AG04449 (cell line): ENCODE results near the gene ZKSCAN5.

ENCODE experiments used
- CTCF ChIA-PET: fragments of 350-600 bp; formaldehyde crosslinking; extraction: SDS; loops from one replicate; lab custom pipeline; 2021; ENCODE audit warnings: antibody characterized with exemption; lab: Yijun Ruan, JAX
- POLR2A ChIA-PET: fragments of 400-600, 350-600 bp; formaldehyde crosslinking; extraction: SDS; loops from one replicate; lab custom pipeline; 2020; ENCODE audit warnings: antibody characterized with exemption, inconsistent platforms; lab: Yijun Ruan, JAX
- DNase-seq: peaks from one replicate; pipeline ENCODE4 v3.0.0-alpha.2; 2010; ENCODE audit warnings: low read depth, low spot score
- H3K4me3 ChIP-seq: 2 replicates; pipeline ENCODE4 v1.5.1; 2011; ENCODE audit warnings: low read depth, mild to moderate bottlenecking, control low read depth, low read length
- TF ChIP-seq, protein P1 (sequence below): IDR thresholded peaks from one replicate; pipeline ENCODE4 v1.5.1; 2011; ENCODE audit warnings: mild to moderate bottlenecking, moderate library complexity, low read length, control low read depth, inconsistent platforms; ENCODE audit not compliant: insufficient read depth; ENCODE audit errors: missing control alignments

The ZKSCAN5 gene

DNA sequence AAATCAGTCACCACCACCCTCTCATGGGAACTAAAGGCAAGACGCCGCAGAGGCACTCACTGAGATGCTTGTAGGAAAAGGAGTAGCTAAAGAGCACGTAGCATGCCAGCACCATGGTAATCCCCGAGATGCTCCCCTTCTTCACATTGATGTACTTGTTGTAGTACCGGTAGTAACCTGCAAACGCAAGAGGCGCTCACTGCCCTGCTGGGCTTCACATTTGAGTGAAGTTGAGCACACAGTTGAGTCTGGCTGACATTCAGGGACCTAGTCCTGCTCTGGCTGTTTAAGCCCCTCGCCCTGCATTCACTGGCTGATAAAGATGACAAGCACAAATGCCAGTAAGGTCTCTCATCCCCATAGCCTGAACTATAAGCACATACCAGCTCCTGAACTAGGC lies 45.4 kb upstream of the ZKSCAN5 start:
- TF ChIP-seq, protein P1, sequence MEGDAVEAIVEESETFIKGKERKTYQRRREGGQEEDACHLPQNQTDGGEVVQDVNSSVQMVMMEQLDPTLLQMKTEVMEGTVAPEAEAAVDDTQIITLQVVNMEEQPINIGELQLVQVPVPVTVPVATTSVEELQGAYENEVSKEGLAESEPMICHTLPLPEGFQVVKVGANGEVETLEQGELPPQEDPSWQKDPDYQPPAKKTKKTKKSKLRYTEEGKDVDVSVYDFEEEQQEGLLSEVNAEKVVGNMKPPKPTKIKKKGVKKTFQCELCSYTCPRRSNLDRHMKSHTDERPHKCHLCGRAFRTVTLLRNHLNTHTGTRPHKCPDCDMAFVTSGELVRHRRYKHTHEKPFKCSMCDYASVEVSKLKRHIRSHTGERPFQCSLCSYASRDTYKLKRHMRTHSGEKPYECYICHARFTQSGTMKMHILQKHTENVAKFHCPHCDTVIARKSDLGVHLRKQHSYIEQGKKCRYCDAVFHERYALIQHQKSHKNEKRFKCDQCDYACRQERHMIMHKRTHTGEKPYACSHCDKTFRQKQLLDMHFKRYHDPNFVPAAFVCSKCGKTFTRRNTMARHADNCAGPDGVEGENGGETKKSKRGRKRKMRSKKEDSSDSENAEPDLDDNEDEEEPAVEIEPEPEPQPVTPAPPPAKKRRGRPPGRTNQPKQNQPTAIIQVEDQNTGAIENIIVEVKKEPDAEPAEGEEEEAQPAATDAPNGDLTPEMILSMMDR = no peak
- no peak overlapping the region for H3K4me3 ChIP-seq
- ChIA-PET POLR2A (interaction anchor here (1.0 kb wide), 1 partner anchor 44 kb away, joined by 3 read pairs; no protein-coding TSS in a partner anchor), CTCF (interaction anchor here (2.3 kb wide), 1 partner anchor 15 kb away, joined by 9 read pairs; no protein-coding TSS in a partner anchor)
- no peak for DNase-seq

DNA sequence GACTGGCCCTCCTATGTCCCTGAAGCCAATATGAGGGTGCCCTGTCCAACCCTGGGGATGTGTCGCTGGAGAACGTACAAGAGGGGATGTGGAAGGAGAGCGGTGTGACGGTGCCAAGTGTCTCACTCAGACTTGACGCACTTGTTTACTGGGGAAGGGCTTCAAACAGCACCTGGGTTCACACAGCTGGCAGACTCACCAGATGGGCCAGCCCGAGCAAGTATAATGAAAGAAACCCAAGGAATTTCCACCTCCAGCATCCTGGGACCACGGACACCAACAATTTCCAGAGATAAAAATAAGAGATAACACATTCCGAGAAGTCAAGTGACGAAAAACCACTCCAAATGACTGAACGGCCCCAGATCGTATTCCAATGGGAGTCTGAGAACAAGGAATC lies 43.8 kb upstream of the ZKSCAN5 start:
- no peak overlapping the region for H3K4me3 ChIP-seq
- CTCF ChIA-PET = interaction anchor here (2.3 kb wide), 1 partner anchor 17 kb away, joined by 9 read pairs; no protein-coding TSS in a partner anchor
- POLR2A ChIA-PET = interaction anchor here (1.0 kb wide), 1 partner anchor 11 kb away, joined by 4 read pairs; no protein-coding TSS in a partner anchor
- no peak for DNase-seq
- TF ChIP-seq, protein P1 = no peak

DNA sequence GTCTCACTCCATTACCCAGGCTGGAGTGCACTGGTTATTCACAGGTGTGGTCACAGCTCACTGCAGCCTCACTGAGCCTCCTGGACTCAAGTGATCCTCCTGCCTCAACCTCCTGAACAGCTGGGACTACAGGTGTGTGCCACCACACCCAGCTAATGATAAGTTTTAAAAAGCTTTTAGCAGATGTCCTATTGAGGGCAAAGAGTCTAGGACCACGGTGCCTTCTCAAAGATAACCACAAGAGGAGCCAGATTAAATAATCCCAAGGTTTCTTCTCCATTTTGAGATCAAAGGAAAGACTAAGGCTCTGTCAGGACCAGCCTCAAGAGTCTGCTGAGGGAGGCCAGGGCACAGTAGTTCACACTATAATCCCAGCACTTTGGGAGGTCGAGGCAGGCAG lies 43.2 kb upstream of the ZKSCAN5 start:
- TF ChIP-seq, protein P1 = no peak
- DNase-seq = no peak
- H3K4me3 ChIP-seq = no peak overlapping the region
- ChIA-PET CTCF (no interaction called here), POLR2A (no interaction called here)

DNA sequence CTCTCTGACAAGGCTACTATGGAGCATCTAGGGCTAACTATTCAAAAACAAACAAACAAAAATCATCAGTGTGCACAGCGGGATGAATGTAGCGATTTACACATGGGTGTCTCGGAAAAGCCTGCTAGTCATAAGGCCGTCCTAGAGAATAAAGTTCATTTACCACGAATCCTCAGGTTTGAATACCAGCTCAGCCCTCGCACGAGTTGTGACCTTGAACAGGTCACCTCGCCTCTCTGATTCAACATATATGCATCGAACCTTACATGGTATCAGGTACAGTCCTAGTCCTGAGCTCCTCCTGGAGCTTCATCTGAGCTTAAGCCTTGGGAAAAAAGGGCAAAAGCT lies 39.1 kb upstream of the ZKSCAN5 start:
- ChIA-PET POLR2A (interaction anchor here (1.2 kb wide), 1 partner anchor 9 kb away, joined by 4 read pairs; no protein-coding TSS in a partner anchor), CTCF (interaction anchor here (0.9 to 1.1 kb wide), 2 partner anchors 8 to 10 kb away, joined by 3 to 5 read pairs; no protein-coding TSS in a partner anchor)
- DNase-seq = no peak

DNA sequence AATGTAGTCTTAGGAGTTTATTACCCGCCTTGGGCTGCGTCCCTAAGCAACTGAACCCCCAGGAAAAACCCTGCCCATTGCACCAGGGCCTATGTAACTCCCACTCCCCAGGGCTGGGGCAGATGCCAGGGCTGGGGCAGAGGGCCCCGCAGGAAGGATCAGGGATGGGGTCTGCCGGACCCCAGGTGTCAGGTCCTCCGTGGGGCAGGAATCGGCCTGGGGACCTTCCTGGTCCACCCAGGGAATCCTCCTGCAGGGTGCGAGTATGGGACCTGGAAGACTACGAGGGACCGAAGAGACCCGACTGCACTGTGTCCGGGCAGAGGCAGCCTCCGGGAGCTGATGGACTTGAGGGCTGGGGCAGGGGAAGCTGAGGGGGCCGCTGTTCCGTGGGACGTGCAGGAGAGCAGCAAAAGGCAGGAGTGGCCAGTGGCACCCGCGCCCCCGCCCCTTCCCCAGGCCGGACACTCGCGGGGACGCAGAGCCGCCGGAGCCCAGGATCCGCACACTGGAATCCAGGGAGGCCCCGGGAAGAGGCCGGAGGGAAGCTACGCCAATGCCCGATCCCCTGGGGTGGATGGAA lies 36.0 kb upstream of the ZKSCAN5 start:
- ChIA-PET CTCF (no interaction called here), POLR2A (interaction anchor here (1.1 kb wide), 1 partner anchor 12 kb away, joined by 3 read pairs; no protein-coding TSS in a partner anchor)
- TF ChIP-seq, protein P1 = no peak
- no peak for DNase-seq
- H3K4me3 ChIP-seq = no peak overlapping the region

More for the DNA sequence above, 39.1 kb upstream of the ZKSCAN5 start:
- TF ChIP-seq, protein P1 = no peak
- peak overlapping the region; percentile 89 for H3K4me3 ChIP-seq

DNA sequence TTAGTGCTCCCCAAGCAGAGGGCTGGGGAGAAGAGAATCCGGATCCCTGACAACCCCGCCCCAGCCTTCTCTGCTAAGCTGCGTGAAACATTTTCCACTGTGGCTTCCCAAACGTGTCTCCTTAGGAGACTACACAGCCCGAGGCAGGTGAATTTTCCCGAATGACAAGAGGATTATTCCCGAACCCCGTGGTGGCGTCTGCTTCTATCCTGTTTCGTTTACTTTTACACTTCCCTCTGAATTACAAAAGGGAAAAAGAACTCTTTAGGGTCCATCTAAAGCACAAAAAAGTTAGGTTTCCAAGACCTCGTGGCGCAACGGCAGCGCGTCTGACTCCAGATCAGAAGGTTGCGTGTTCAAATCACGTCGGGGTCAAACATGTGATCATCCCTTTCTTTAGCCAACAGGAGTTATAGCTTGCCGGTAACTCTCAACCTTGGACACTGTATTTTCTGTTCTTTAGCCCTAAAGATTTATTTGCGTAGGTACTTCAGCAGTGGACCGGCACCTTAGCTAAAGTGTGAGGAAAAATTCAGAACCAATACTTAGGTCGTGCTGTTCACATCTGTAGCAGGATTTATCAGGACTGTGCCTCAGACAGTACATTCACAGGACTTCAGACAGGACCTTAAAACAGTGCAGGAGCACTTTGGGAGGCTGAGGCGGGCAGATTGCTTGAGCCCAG lies 34.9 kb upstream of the ZKSCAN5 start:
- POLR2A ChIA-PET = interaction anchor here (0.5 kb wide), 1 partner anchor 47 kb away, joined by 3 read pairs; no protein-coding TSS in a partner anchor
- no peak for DNase-seq
- TF ChIP-seq, protein P1 = no peak
- no peak overlapping the region for H3K4me3 ChIP-seq
- CTCF ChIA-PET = no interaction called here
